EH (cell line): ENCODE measurements around the gene DPEP2.
A peak's percentile ranks its signal among the peaks of the same experiment; 100 is the strongest.
"Not testable (repeated sequence)": the region's sequence is repeated elsewhere in the genome, so short reads cannot be mapped to it uniquely, and the experiment has no call there.

Experiments used
- DNase-seq: peaks from one replicate; pipeline ENCODE4 v3.0.0-alpha.2; 2015; ENCODE audit warnings: low read depth

DPEP2 gene

DNA sequence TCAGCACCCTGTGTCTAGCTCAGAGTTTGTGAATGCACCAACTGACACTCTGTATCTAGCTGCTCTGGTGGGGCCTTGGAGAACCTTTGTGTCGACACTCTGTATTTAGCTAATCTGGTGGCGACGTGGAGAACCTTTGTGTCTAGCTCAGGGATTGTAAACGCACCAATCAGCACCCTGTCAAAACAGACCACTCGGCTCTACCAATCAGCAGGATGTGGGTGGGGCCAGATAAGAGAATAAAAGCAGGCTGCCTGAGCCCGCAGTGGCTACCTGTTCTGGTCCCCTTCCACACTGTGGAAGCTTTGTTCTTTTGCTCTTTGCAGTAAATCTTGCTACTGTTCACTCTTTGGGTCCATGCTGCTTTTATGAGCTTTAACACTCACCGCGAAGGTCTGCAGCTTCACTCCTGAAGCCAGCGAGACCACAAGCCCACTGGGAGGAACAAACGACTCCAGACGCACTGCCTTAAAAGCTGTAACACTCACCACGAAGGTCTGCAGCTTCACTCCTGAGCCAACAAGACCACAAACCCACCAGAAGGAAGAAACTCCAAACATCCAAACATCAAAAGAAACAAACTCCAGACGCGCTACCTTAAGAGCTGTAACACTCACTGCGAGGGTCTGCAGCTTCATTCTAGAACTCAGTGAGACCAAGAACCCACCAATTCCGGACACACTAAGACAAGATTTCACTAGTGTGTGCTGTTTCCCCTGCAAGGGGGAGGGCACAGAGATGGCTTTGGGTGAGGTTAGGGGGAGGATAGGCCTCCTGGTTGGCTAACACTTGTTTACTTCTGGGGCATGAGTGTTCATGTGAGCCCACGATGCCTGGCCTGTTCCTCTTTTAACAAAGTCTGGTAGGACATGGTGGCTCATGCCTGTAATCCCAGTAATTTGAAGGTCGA, at the start of gene DPEP2:
Gene DPEP2, minus strand, starts transcription at position 706 of the 910 bp plus-strand sequence. CDS start 6,272 bp downstream, outside the sequence.
- not testable (repeated sequence) for DNase-seq

- no peak for DNase-seq
Measured at GRCh38 chr16:68047987-68048386, 48.7 kb upstream of the DPEP2 start.

GRCh38 chr16:68046106-68046505, 46.8 kb upstream of the DPEP2 start:
- no peak for DNase-seq

- DNase-seq = no peak
Measured at GRCh38 chr16:68041783-68042182, 42.5 kb upstream of the DPEP2 start.

DNA sequence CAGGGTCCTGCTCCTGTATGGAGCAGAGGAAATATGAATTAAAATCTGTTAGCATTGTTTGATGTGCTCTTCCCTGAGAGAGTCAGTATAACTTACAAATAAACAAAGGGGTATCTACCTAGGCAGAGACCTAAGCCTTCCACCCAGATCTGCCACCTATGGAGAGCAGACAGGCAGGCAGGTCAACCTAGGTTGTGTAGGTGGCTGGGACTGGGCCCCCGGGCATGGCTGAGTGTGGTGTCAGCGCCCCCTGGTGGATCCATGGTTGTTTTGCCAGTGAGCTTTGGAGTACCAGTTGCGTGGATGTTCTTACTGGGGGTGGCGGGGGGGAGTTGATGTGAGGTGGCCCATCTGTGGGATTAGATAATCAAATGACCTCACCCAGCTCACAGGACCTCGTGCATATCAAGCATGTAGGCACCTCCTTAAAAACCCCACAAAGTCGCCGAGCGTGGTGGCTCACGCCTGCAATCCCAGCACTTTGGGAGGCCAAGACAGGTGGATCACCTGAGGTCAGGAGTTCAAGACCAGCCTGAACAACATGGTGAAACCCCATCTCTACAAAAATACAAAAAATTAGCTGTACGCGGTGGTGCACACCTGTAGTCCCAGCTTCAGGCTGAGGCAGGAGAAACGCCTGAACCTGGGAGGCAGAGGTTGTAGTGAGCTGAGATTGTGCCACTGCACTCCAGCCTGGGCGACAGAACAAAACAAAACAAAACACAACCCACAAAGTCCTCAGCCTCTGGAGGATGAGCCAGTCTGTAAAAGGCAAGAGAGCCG, 41.4 kb upstream of the DPEP2 start:
- DNase-seq = peak; percentile 66

GRCh38 chr16:68037841-68038597, 38.7 kb upstream of the DPEP2 start:
- no peak for DNase-seq

DNA sequence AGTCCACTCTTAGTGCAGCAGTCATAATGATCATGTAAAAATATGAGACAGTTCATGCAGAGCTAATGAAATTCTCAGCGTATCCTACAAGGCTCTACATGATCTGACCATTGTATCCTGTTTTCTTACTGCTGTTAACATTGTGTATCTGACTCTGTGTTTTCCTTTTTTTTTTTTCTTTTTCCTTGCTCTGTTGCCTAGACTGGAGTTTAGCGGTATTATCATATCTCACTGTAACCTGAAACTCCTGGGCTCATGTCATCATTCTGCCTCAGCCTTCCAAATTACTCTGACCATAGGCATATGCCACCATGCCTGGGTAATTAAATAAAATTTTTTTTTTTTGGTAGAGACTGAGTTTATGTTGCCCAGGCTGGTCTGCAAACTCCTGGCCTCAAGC, 35.9 kb upstream of the DPEP2 start:
- DNase-seq = no peak

GRCh38 chr16:68033101-68033500, 33.8 kb upstream of the DPEP2 start:
- peak; percentile 32 for DNase-seq

- DNase-seq = peak; percentile 38
Measured at GRCh38 chr16:68031951-68032350, 32.7 kb upstream of the DPEP2 start.

DNA sequence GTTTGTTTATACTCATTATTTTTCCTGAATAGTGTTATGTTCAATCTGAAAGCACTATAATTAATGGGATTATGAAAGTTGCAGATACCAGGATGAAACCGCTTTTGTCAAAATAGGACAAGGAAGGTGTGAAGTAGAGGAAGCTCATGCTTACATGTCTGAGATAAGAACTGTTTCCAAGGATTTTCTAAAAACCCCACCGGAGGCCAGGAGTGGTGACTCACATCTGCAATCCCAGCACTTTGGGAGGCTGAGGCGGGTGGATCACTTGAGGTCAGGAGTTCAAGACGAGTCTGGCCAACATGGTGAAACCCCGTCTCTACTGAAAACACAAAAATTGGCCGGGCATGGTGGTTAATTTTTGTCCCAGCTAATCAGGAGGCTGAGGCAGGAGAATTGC, 30.8 kb upstream of the DPEP2 start:
- peak; percentile 61 for DNase-seq

- no peak for DNase-seq
Measured at GRCh38 chr16:68028996-68029395, 29.7 kb upstream of the DPEP2 start.

DNA sequence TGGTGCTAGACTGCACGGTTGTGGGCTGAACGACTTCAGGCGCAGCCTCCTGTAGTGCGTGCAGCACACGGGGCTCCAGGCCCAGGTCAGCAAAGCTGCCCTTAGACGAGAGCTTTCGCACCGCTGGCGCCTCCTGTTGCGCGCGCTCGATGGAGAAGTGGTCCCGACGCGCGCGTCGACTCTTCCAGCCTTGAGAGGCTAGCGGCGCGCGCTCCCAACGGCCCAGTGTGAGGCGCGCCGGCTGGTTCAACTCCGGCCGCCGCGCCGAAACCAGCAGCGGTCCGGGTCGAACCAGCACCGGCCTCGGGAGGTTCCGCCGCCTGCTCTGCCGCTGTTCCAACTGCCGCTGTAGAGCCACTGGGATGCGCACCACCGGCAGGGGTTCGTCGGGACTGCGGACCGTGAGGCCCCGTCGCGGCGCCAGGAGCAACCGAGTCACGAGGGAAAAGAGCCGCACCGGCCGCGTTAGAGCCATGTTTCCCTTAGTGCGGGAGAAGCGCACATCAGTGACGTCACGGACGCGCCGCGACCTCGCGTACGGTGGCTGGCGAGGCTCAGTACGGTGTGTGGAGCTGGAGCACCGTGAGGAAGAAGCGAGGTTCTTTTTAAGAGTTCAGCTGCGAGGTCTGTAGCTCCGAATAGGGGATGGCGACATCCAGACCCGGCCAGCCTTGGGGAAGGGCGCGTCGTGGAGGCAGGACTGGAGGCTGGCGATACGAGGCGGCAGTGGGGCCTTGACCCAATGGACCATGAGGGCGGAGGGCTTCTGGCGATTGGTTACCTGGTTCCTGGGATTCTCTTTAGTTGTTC, 23.6 kb upstream of the DPEP2 start, which contains the start of the genes DDX28 and DUS2:
Gene DDX28, minus strand, starts transcription at position 505 of the 810 bp plus-strand sequence. Its CDS starts 30 bp downstream, at position 475.
Gene DUS2, plus strand, starts transcription at position 557 of the 810 bp plus-strand sequence. CDS start 14,740 bp downstream, outside the sequence.
- peak; percentile 87 for DNase-seq

- no peak for DNase-seq
Measured at GRCh38 chr16:68022278-68022727, 23.0 kb upstream of the DPEP2 start.

DNA sequence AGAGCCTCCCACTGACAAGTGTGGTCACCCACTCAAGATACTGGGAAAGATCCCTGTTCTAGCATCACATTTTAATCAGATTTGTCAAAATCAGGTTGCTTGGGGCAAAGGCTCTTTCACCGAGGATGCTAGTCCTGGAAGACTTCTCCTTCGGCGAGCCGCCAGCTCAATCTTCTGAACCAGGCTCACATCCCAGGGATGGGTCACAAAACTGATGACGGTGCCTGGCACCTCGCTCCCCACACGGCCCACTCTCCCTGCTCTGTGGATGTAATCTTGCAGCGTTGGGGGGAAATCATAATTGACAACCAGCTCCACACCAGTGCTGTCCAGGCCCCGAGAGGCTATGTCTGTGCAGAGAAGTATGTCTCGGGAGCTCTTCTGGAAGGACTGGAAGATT, 22.2 kb upstream of the DPEP2 start:
- DNase-seq = no peak

DNA sequence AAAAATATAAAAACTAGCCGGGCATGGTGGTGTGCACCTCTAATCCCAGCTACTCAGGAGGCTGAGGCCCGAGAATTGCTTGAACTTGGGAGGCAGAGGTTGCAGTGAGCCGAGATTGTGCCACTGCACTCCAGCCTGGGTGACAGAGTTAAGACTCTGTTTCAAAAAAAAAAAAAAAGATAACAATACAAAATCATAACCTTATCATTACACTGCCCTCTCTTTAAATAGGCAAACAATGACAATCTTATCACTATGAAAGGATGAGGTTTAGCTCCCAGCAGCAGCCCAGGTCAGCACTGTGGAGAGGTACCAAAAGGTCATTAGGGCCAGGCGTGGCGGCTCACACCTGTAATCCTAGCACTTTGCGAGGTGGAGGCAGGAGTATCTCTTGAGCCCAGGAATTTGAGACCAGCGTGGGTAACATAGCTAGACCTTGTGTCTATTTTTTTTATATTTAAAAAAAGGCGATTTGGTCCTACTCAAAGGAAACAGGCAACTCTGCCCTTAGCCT, 19.9 kb upstream of the DPEP2 start:
- DNase-seq = no peak

GRCh38 chr16:68015681-68016080, 16.4 kb upstream of the DPEP2 start, which contains the start of gene DPEP2NB:
Gene DPEP2NB, minus strand, starts transcription at chr16:68015911. Its CDS starts 141 bp downstream, at chr16:68015770.
- DNase-seq = no peak

DNA sequence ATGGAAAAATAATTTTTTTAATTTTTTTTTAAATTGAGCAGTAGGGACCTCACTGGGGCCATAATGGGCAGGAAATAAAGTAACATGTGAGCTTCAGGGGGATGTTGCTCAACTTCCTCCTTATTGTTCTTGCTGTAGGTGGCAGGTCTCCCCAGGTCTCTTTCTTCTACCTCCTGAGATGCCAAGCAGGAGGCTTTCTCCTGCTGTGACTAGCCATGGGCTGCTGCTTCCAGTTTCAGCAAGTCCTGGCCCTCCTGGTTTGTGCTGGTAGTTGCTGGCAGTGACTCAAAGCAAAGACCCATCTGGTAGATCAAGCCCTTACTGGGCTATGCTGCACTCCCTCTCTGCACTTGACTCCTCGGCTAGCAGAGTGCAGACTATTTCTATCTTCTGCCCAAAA, 14.2 kb upstream of the DPEP2 start:
- no peak for DNase-seq

DNA sequence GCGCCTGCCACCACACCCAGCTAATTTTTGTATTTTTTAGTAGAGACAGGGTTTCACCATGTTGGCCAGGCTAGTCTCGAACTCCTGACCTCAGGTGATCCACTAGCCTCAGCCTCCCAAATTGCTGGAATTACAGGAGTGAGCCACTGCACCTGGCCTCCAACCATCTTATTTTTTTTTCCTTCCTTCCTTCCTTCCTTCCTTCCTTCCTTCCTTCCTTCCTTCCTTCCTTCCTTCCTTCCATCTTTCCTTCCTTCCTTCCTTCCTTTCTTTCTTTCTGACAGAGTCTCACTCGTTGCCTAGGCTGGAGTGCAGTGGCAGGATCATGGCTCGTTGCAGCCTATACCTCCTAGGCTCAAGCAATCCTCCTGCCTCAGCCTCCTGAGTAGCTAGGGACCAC, 10.6 kb upstream of the DPEP2 start:
- not testable (repeated sequence) for DNase-seq

DNA sequence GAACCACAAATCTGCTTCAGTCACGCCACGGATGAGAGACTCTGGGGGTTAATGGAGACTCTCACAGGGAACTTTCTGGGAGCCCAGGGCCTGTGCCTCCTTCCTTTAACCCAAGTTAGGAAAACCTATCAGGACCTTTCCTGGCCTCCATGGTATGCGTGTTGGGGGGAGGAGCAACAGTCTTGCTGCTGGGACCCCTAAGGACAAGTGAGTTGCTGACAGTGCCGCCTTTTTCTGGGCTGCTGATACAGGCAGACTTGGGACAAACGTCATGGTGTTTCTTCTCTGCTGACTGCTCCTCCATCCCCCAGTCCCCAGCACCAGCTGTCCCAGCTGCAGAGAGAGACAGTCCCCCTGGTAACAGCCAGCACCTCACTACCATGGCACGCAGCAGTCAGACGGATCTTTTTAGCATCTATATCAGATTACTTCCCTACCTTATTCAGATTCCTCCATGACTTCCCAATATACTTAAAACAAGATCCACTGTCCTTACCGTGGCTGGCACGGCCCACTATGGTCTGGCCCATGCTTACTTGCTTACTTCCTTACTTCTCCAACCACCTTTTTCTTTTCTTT, 10.0 kb upstream of the DPEP2 start:
- no peak for DNase-seq

DNA sequence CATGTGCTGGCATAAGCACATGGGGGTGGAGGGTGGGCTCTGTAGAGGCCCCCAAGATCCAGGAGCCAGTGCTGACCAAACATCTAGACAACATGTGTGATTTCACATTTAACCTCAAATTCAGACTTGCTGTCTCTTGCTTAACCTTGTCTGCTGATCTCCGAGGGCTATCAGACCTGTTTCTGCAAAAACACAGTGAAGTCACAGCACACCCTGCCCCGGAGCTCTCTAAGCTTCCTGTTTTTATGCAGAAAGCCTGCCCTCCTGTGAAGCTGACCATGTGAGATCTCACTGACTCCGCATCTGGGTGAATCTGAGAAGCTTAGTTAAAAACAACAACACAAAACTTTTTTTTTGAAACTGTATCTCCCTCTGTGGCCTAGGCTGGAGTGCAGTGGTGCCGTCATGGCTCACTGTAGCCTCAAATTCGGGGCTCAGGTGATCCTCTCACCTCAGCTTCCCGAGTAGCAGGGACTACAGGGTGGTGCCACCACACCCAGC, 6.6 kb upstream of the DPEP2 start:
- DNase-seq = no peak
